IMR-90 (cell line): ENCODE measurements around the gene CTIF. TPM values are rescaled to one million over a fixed set of nuclear protein-coding genes. Genes with fewer than 3 reads are reported as not detected.

Source experiments
- ATAC-seq: fragments of 200-7000 bp; cut with Tn5 transposase; 2 replicates; pipeline ENCODE4 v1.9.1; 2020; ENCODE audit warnings: low read depth, mild to moderate bottlenecking, moderate library complexity
- BruUV-seq: library from RNA; stranded (reverse); fragments of 400-500 nt; replicated peaks from 2 replicates; lab custom pipeline; 2021; lab: Mats Ljungman, UMichigan
- CTCF ChIA-PET: fragments of 300-600 bp; formaldehyde crosslinking; extraction: SDS; loops from one replicate; lab custom pipeline; 2021; ENCODE audit warnings: antibody characterized with exemption; lab: Yijun Ruan, JAX
- POLR2A ChIA-PET: fragments of 300-600 bp; sonication (Branson Sonifier 250); formaldehyde crosslinking; loops from one replicate; lab custom pipeline; 2022; ENCODE audit warnings: antibody characterized with exemption; ENCODE audit not compliant: unreplicated experiment; lab: Charles Lee
- DNase-seq: peaks from one replicate; pipeline ENCODE4 v3.0.0; 2013
- H2AFZ ChIP-seq: replicated peaks from 2 replicates; pipeline ENCODE3; 2013; ENCODE audit warnings: low read length, mild to moderate bottlenecking; ENCODE audit not compliant: poor library complexity
- H2AK5ac ChIP-seq: 2 replicates; pipeline ENCODE4 v1.6.1; 2013; ENCODE audit warnings: low read depth, low read length, inconsistent platforms
- H2AK9ac ChIP-seq: replicated peaks from 2 replicates; pipeline ENCODE3; 2013; ENCODE audit warnings: mild to moderate bottlenecking, low read depth, low read length, moderate library complexity; ENCODE audit not compliant: poor library complexity
- H2BK120ac ChIP-seq: 2 replicates; pipeline ENCODE4 v1.6.1; 2013; ENCODE audit warnings: low read depth, low read length, inconsistent platforms
- H2BK15ac ChIP-seq: 3 replicates; pipeline ENCODE4 v1.6.1; 2013; ENCODE audit warnings: low read depth, low read length, inconsistent platforms
- H2BK20ac ChIP-seq: 2 replicates; pipeline ENCODE4 v1.6.1; 2013; ENCODE audit warnings: low read depth, mild to moderate bottlenecking, inconsistent platforms, low read length, moderate library complexity
- H2BK5ac ChIP-seq: 2 replicates; pipeline ENCODE4 v1.6.1; 2013; ENCODE audit warnings: mild to moderate bottlenecking, low read depth, low read length, inconsistent platforms; ENCODE audit not compliant: poor library complexity, severe bottlenecking
- H3K14ac ChIP-seq: replicated peaks from 2 replicates; pipeline ENCODE4 v1.6.1; 2013; ENCODE audit warnings: low read depth, low read length, inconsistent platforms
- H3K18ac ChIP-seq: 2 replicates; pipeline ENCODE4 v1.6.1; 2013; ENCODE audit warnings: low read depth, low read length, control low read depth
- H3K23ac ChIP-seq: 2 replicates; pipeline ENCODE4 v1.6.1; 2013; ENCODE audit warnings: low read depth, low read length, inconsistent platforms
- H3K27ac ChIP-seq: 2 replicates; pipeline ENCODE4 v1.5.1; 2013; ENCODE audit warnings: mild to moderate bottlenecking, control low read depth, low read length; ENCODE audit not compliant: insufficient read depth
- H3K27me3 ChIP-seq: 2 replicates; pipeline ENCODE4 v1.6.1; 2013; ENCODE audit warnings: low read length; ENCODE audit not compliant: control insufficient read depth, insufficient read depth
- H3K36me3 ChIP-seq: 2 replicates; pipeline ENCODE4 v1.6.1; 2013; ENCODE audit warnings: low read length, mixed read lengths; ENCODE audit not compliant: control insufficient read depth, insufficient read depth
- H3K4ac ChIP-seq: 2 replicates; pipeline ENCODE4 v1.6.1; 2013; ENCODE audit warnings: low read depth, low read length, inconsistent platforms
- H3K4me1 ChIP-seq: 2 replicates; pipeline ENCODE4 v1.6.1; 2013; ENCODE audit warnings: low read length, mixed read lengths; ENCODE audit not compliant: control insufficient read depth, insufficient read depth
- H3K4me2 ChIP-seq: 2 replicates; pipeline ENCODE4 v1.6.1; 2013; ENCODE audit warnings: low read depth, mild to moderate bottlenecking, control low read depth, low read length, moderate library complexity
- H3K4me3 ChIP-seq: 2 replicates; pipeline ENCODE4 v1.5.1; 2013; ENCODE audit warnings: low read depth, mild to moderate bottlenecking, control low read depth, low read length, moderate library complexity; ENCODE audit not compliant: insufficient read depth
- H3K56ac ChIP-seq: 2 replicates; pipeline ENCODE4 v1.6.1; 2013; ENCODE audit warnings: low read length, inconsistent platforms; ENCODE audit not compliant: insufficient read depth; ENCODE audit errors: extremely low read depth
- H3K79me1 ChIP-seq, 2 experiments: 2 replicates each; pipeline ENCODE4 v1.6.1; 2013; ENCODE audit warnings: low read length in 2 of 2, inconsistent platforms in 1 of 2, low read depth in 1 of 2
- H3K9ac ChIP-seq: 2 replicates; pipeline ENCODE4 v1.6.1; 2013; ENCODE audit warnings: low read depth, low read length, control low read depth
- H3K9me1 ChIP-seq: 2 replicates; pipeline ENCODE4 v1.6.1; 2013; ENCODE audit warnings: low read length, inconsistent platforms; ENCODE audit not compliant: insufficient read depth
- H3K9me3 ChIP-seq: 2 replicates; pipeline ENCODE4 v1.6.1; 2013; ENCODE audit warnings: low read length; ENCODE audit not compliant: control insufficient read depth, insufficient read depth
- H4K20me1 ChIP-seq: 2 replicates; pipeline ENCODE4 v1.6.1; 2013; ENCODE audit warnings: low read length, inconsistent platforms; ENCODE audit not compliant: insufficient read depth
- H4K5ac ChIP-seq: 2 replicates; pipeline ENCODE4 v1.6.1; 2013; ENCODE audit warnings: mild to moderate bottlenecking, low read depth, low read length, control low read depth
- H4K8ac ChIP-seq, 2 experiments: 2 replicates each; pipeline ENCODE4 v1.6.1; 2013; ENCODE audit warnings: low read depth in 2 of 2, low read length in 2 of 2, control low read depth in 1 of 2, inconsistent platforms in 1 of 2
- H4K91ac ChIP-seq: 2 replicates; pipeline ENCODE4 v1.6.1; 2013; ENCODE audit warnings: low read depth, low read length, inconsistent platforms; ENCODE audit not compliant: insufficient read depth
- BHLHE40 ChIP-seq: fragments of 150-350 bp; IDR thresholded peaks from 2 replicates; pipeline ENCODE4 v1.6.1; 2016; ENCODE audit warnings: mild to moderate bottlenecking, low read depth, low read length
- CEBPB ChIP-seq: IDR thresholded peaks from 2 replicates; pipeline ENCODE4 v1.6.1; 2012; ENCODE audit warnings: low read depth, low read length, improper control_type of control experiment
- CHD1 ChIP-seq: IDR thresholded peaks from 2 replicates; pipeline ENCODE4 v1.6.1; 2012; ENCODE audit warnings: low read depth, low read length, improper control_type of control experiment
- CTCF ChIP-seq: conservative IDR thresholded peaks from 2 replicates; pipeline ENCODE4 v1.5.1; 2012; ENCODE audit warnings: mild to moderate bottlenecking, low read depth, low read length, improper control_type of control experiment
- ELK1 ChIP-seq: fragments of 150-350 bp; IDR thresholded peaks from 2 replicates; pipeline ENCODE4 v1.6.1; 2016; ENCODE audit warnings: low read depth, mild to moderate bottlenecking, low read length, moderate library complexity, borderline replicate concordance
- FOS ChIP-seq: fragments of 150-350 bp; IDR thresholded peaks from 2 replicates; pipeline ENCODE4 v1.6.1; 2016; ENCODE audit warnings: low read depth, low read length
- MAFK ChIP-seq: IDR thresholded peaks from 2 replicates; pipeline ENCODE4 v1.6.1; 2012; ENCODE audit warnings: low read depth, low read length, improper control_type of control experiment
- MAZ ChIP-seq: IDR thresholded peaks from 2 replicates; pipeline ENCODE4 v1.6.1; 2012; ENCODE audit warnings: low read depth, mild to moderate bottlenecking, low read length, improper control_type of control experiment, moderate library complexity, borderline replicate concordance
- MXI1 ChIP-seq: IDR thresholded peaks from 2 replicates; pipeline ENCODE4 v1.6.1; 2012; ENCODE audit warnings: low read depth, mild to moderate bottlenecking, low read length, moderate library complexity, borderline replicate concordance
- POLR2A ChIP-seq: IDR thresholded peaks from 2 replicates; pipeline ENCODE4 v1.6.1; 2012; ENCODE audit warnings: mild to moderate bottlenecking, low read depth, low read length
- RAD21 ChIP-seq: IDR thresholded peaks from 2 replicates; pipeline ENCODE4 v1.6.1; 2012; ENCODE audit warnings: low read length, improper control_type of control experiment
- RFX5 ChIP-seq: IDR thresholded peaks from 2 replicates; pipeline ENCODE4 v1.8.0; 2012; ENCODE audit warnings: low read depth, mild to moderate bottlenecking, low read length, moderate library complexity
- SMC3 ChIP-seq: fragments of 150-350 bp; IDR thresholded peaks from 2 replicates; pipeline ENCODE4 v1.6.1; 2016; ENCODE audit warnings: low read depth, mild to moderate bottlenecking, antibody characterized with exemption, low read length, moderate library complexity
- whole genome bisulfite sequencing, 2 experiments: methylation state at CpG; one replicate each; pipeline versions ENCODE4 v1.1.5 to v1.1.7; 2013; ENCODE audit warnings: missing lambda C conversion rate in 2 of 2; ENCODE audit not compliant: insufficient read length in 1 of 2; ENCODE audit errors: extremely low coverage in 2 of 2; 5-methylcytosine and 5-hydroxymethylcytosine counted together
- dilution Hi-C: fragments of 300-500 bp; cut with HindIII; formaldehyde crosslinking; loops from one replicate; pipeline ENCODE4 v1.14.3; 2018; ENCODE audit warnings: low sequenced_read_pairs; ENCODE audit not compliant: unreplicated experiment
- in situ Hi-C: fragments of 300-500 bp; cut with MboI; formaldehyde crosslinking; loops from 3 replicates; pipeline ENCODE4 v1.14.3; 2019; ENCODE audit warnings: low sequenced_read_pairs, inconsistent platforms, mixed read lengths
- intact Hi-C: fragments of 100-400 bp; cut with micrococcal nuclease; formaldehyde crosslinking; loops from 2 replicates; pipeline ENCODE4 v1.10.0; 2022
- polyA plus RNA-seq, 3 experiments: library from polyadenylated mRNA; depleted of rRNA; stranded (reverse); fragments of >200 nt; gene quantifications; 2 replicates each; pipeline ENCODE4 v1.2.3, GENCODE V29; 2012; ENCODE audit warnings: low replicate concordance in 1 of 3
- total RNA-seq: library from RNA; depleted of rRNA; stranded (reverse); fragments of >200 nt; gene quantifications from 2 replicates; pipeline ENCODE4 v1.2.3, GENCODE V29; 2012

CTIF gene
- total and polyA plus RNA-seq, 2 of the 4 experiments (the other 2 are of a cell fraction): 25.1 to 57.0 TPM

- TF ChIP-seq ELK1: no peak
Observed at GRCh38 chr18:48687346-48688042, 148.7 kb downstream of the CTIF start (continued).

GRCh38 chr18:48688961-48689360 lies 150.1 kb downstream of the CTIF start:
- Histone ChIP-seq H2BK120ac (no peak overlapping the region), H3K4me3 (no peak overlapping the region), H3K4me2 (no peak overlapping the region), H3K56ac (no peak overlapping the region), H3K27me3 (no peaks in the 10 kb centered on the region), H4K20me1 (peaks cover 27% of the 10 kb centered on the region), H2AK5ac (no peak overlapping the region), H2BK20ac (no peak overlapping the region), H2AFZ (no peak overlapping the region), H4K91ac (no peak overlapping the region), H3K79me1 (peaks cover 11 to 58% of the 10 kb centered on the region in 2 experiments), H2BK15ac (no peak overlapping the region), H3K9ac (no peak overlapping the region), H3K18ac (no peak overlapping the region), H3K23ac (no peak overlapping the region), H3K27ac (no peak overlapping the region), H3K36me3 (peaks cover 46% of the 10 kb centered on the region), H3K9me1 (peaks cover 17% of the 10 kb centered on the region; the same call in 1 of the 2 replicates), H2AK9ac (no peak overlapping the region), H3K4me1 (peaks cover 7% of the 10 kb centered on the region), H2BK5ac (no peak overlapping the region), H4K5ac (no peak overlapping the region), H4K8ac (no peak overlapping the region), H3K14ac (no peak overlapping the region), H3K9me3 (0 out of 2 replicates have a peak, but pooled peaks cover 2% of the 10 kb centered on the region), H3K4ac (no peak overlapping the region)
- ATAC-seq (no peak), DNase-seq (no peak)
- WGBS, 2 experiments: 100% methylated on average over 1 of the region's 9 CpGs; no CpG with 5 or more reads in 1 of the 2 experiments
- CTCF ChIA-PET: interaction anchor here (1.0 to 1.2 kb wide), 2 partner anchors 9 to 549 kb away, joined by 3 read pairs; no protein-coding TSS in a partner anchor
- in situ Hi-C loops: no loop called here
- intact Hi-C loops: no loop called here
- POLR2A ChIA-PET: no interaction called here
- dilution Hi-C loops: no loop called here
- BruUV-seq: no TSS peak
- TF ChIP-seq MXI1 (no peak), MAZ (no peak), RFX5 (no peak), SMC3 (no peak), RAD21 (no peak), POLR2A (no peak), MAFK (no peak), FOS (no peak), CEBPB (no peak), CTCF (no peak), CHD1 (no peak), ELK1 (no peak), BHLHE40 (no peak)
